ENCODE results near the gene INAFM1. TPM values are rescaled to one million over a fixed set of nuclear protein-coding genes. Genes with fewer than 3 reads are reported as not detected.

The INAFM1 gene
- total RNA-seq, 2 experiments from 2014 or later: 18.7 to 19.9 TPM

DNA sequence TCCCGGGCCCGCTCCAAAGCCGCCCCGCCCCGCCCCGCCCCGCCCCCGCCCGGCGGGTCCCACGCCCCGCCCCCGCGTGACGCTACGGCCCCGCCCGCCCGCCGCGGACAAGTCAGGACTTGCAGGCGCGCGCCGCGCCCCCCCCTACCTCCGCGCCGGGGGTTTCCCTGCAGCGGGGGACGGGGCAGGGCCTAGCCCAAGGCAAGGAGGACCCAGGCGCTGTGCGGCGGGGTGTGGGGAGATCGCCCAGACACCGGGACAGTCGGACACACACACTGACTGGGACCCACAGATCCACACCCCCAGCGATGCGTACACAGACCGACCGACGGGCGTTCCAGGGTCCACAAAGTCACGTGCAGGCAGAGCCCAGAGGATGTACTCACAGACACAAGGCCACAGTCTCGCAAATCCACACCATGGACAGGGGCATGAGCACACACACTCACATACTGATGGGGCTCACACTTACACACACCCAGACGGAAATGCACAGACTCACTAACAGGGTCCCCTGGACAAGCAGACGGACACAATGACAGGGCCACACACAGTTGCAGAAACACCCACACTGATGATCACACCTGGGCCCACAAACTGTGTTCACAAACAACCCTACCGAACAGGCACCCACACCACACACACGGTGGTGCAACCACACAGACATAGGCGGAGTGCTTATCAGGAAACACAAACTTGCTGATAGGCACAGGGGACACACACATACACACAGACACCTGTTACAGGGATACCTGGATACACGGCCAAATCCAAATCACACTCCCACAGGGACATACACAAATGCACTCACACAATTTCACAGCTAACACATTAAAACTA lies 43.2 kb upstream of the INAFM1 start:
- peaks cover 22% of the 10 kb centered on the region for H3K4me1 Mint-ChIP-seq (ENCODE audit: low read depth)
- DNase-seq: peak; percentile 95
- CTCF ChIA-PET: interaction anchor here (1.2 to 2.3 kb wide), 4 partner anchors 13 to 73 kb away, joined by 3 to 17 read pairs (median 10); no protein-coding TSS in a partner anchor
- peak overlapping the region; percentile 77 for H3K4me3 Mint-ChIP-seq
- H3K36me3 Mint-ChIP-seq (ENCODE audit: low read depth): peaks cover 11% of the 10 kb centered on the region
- peak overlapping the region; percentile 87 for H3K27ac Mint-ChIP-seq
- H3K9me3 Mint-ChIP-seq: no peaks in the 10 kb centered on the region
- intact Hi-C loops (cut with micrococcal nuclease): loop anchor here (1.0 kb wide), 3 partner anchors 10 to 45 kb away; partner anchors contain the start of gene CCDC9
- no peaks in the 10 kb centered on the region for H3K27me3 Mint-ChIP-seq (ENCODE audit: low read depth)

DNA sequence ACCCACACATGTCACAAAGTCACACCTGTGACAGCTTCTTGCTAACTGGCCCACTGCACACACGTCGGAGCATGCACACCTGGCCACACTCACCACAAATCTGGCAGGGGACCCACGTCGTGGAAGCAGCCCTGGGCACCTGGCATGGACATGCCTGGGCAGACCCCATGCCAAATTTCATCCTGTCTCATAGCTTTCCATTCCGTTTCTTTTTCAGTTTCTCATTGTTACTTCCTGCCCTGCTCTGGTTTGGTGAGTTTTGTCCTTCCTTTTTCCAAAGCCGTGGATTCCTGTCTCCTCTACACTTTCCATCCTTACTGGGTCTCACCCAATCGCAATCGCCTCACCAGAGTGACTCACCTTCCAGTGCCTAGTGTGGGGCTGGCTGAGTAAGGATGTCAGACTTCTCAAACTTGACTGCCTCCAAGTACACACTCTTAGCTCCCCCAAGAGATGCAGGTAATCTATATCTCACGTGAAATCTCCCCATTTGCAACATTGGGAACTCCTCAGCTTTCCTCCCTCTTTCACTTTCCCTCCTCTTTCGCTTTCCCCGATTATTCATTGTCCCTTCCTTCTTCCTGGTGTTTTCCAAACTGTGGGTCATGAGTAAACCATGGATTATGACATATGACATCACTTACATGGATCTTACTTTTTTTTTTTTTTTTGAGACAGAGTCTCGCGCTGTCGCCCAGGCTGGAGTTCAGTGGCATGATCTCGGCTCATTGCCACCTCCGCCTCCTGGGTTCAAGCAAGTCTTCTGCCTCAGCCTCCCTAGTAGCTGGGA lies 42.1 kb upstream of the INAFM1 start:
- DNase-seq: peak; percentile 82
- CTCF ChIA-PET: interaction anchor here (1.2 to 2.3 kb wide), 4 partner anchors 12 to 74 kb away, joined by 3 to 17 read pairs (median 10); no protein-coding TSS in a partner anchor
- H3K27me3 Mint-ChIP-seq (ENCODE audit: low read depth): no peaks in the 10 kb centered on the region
- H3K27ac Mint-ChIP-seq: peak overlapping the region; percentile 87
- no peaks in the 10 kb centered on the region for H3K9me3 Mint-ChIP-seq
- intact Hi-C loops (cut with micrococcal nuclease): loop anchor here (1.0 kb wide), 2 partner anchors 9 to 24 kb away; partner anchors contain the start of gene CCDC9
- peaks cover 6% of the 10 kb centered on the region for H3K36me3 Mint-ChIP-seq (ENCODE audit: low read depth)
- H3K4me1 Mint-ChIP-seq (ENCODE audit: low read depth): peaks cover 18% of the 10 kb centered on the region
- peak overlapping the region; percentile 77 for H3K4me3 Mint-ChIP-seq

DNA sequence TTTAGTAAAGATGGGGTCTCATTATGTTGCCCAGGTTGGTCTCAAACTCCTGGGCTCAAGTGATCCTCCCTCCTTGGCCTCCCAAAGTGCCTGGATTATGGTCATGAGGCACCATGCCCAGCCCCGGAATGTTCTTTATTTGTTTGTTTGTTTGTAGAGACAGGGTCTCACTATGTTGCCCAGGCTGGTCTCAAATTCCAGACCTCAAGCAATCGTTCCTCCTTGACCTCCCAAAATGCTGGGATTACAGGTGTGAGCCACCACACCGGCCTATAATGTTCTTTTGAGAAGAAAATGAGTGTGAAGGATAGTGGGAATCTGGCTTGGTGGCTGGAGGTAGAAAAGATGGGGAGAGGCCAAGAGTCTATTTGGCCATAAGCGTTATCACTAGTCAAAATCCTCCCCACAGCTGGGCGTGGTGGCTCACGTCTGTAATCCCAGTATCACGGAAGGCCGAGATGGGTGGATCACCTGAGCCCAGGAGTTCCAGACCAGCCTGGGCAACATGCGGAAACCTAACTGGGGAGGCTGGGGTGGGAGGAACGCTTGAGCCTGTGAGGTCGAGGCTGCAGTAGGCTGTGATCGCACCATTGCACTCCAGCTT lies 38.5 kb upstream of the INAFM1 start:
- CTCF ChIA-PET: interaction anchor here (0.9 to 1.0 kb wide), 2 partner anchors 8 to 49 kb away, joined by 3 to 4 read pairs; no protein-coding TSS in a partner anchor
- Mint-ChIP-seq H3K27me3 (ENCODE audit: low read depth) (no peaks in the 10 kb centered on the region), H3K9me3 (no peaks in the 10 kb centered on the region), H3K4me1 (ENCODE audit: low read depth) (peaks cover 33% of the 10 kb centered on the region), H3K4me3 (no peak overlapping the region), H3K27ac (peak overlapping the region; percentile 30), H3K36me3 (ENCODE audit: low read depth) (peaks cover 6% of the 10 kb centered on the region)
- no peak for DNase-seq
- intact Hi-C loops (cut with micrococcal nuclease): no loop called here

DNA sequence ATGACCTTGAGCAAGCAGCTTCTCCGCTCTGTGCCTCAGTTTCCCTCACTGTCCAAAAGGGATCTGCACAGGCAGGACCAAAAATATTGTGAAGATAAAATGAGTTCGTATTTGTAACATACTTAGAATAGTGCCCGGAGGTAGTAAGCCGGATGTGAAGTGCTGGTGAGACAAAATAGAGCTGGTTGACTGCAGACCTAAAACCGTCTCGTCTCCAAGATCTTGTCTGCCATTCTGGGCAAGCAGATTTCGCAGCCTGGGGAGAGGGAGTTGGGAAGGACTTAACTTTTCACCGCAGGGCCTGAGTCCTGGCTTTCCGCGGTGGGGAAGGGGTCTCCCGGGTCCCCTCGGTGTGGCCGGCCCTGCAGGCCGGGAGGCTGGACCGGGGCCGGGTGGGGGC lies 35.5 kb upstream of the INAFM1 start:
- no peak for DNase-seq
- H3K27ac Mint-ChIP-seq: no peak overlapping the region
- H3K36me3 Mint-ChIP-seq (ENCODE audit: low read depth): peaks cover 4% of the 10 kb centered on the region
- H3K4me1 Mint-ChIP-seq (ENCODE audit: low read depth): peaks cover 25% of the 10 kb centered on the region
- intact Hi-C loops (cut with micrococcal nuclease): no loop called here
- H3K9me3 Mint-ChIP-seq: no peaks in the 10 kb centered on the region
- peak overlapping the region; percentile 33 for H3K4me3 Mint-ChIP-seq
- CTCF ChIA-PET: interaction anchor here (0.6 to 1.0 kb wide), 3 partner anchors 27 to 110 kb away, joined by 3 to 4 read pairs (median 4); partner anchors contain the start of gene DHX34
- no peaks in the 10 kb centered on the region for H3K27me3 Mint-ChIP-seq (ENCODE audit: low read depth)

DNA sequence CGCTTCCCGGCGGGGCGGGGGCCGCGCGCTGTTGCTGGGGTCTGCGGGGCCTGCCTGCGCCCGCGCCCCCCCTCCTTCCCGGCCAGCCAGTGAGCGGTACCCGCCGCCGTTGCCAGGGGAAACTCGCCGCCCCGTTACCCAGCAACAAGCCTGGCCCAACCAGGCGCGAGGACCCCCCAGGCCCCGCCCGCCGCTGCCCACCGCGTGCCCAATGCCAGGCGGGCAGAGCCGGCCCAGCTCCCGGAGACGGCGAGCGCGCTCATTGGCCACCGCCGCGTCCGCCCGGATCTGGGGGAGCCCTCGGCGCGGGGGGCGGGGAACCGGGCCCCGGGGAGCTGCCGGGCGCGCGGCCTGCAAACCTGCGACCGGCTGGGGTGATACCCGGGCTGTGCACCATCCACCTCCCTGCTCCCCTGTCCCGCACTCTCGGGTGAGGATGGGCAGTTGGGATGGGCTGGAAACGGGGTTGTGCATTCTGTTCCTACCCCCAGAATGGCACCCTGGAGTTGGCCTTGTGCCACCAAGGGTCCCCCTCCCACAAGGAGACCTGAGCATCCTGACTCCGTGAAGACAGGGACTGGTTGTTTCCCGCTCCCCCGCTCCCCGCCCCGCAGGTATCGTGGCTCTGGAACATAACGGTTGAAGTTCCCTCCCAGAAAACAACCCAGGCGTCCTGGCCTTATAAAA lies 34.9 kb upstream of the INAFM1 start:
- peaks cover 29% of the 10 kb centered on the region for H3K4me1 Mint-ChIP-seq (ENCODE audit: low read depth)
- H3K9me3 Mint-ChIP-seq: no peaks in the 10 kb centered on the region
- H3K27ac Mint-ChIP-seq: no peak overlapping the region
- H3K27me3 Mint-ChIP-seq (ENCODE audit: low read depth): no peaks in the 10 kb centered on the region
- H3K4me3 Mint-ChIP-seq: peak overlapping the region; percentile 26
- peak; percentile 59 for DNase-seq
- H3K36me3 Mint-ChIP-seq (ENCODE audit: low read depth): peaks cover 4% of the 10 kb centered on the region
- CTCF ChIA-PET: interaction anchor here (0.6 to 1.7 kb wide), 3 partner anchors 28 to 90 kb away, joined by 3 to 6 read pairs (median 4); no protein-coding TSS in a partner anchor
- intact Hi-C loops (cut with micrococcal nuclease): no loop called here

DNA sequence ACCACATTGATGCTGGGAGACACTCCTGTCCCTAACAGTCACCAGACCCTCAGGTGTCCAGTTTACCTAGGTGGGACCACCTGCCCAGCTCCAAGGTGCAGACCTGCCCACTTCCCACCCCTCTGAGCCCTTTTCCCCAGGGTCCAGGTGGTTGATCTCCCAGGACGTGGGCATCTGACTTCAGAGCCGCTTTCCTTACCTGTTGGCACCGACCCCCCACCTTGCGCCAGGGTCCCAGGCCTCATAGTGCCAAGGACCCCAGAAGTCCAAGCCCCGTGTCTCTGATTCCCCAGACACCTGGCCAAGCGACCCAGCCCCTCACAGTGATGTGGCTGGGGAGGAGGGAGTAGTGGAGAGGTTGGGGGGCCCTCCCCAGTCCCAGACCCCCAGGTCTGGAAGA lies 34.1 kb upstream of the INAFM1 start:
- intact Hi-C loops (cut with micrococcal nuclease): no loop called here
- no peaks in the 10 kb centered on the region for H3K27me3 Mint-ChIP-seq (ENCODE audit: low read depth)
- CTCF ChIA-PET: interaction anchor here (1.7 kb wide), 1 partner anchor 30 kb away, joined by 6 read pairs; no protein-coding TSS in a partner anchor
- H3K4me1 Mint-ChIP-seq (ENCODE audit: low read depth): peaks cover 34% of the 10 kb centered on the region
- H3K9me3 Mint-ChIP-seq: no peaks in the 10 kb centered on the region
- no peak for DNase-seq
- no peak overlapping the region for H3K4me3 Mint-ChIP-seq
- H3K27ac Mint-ChIP-seq: no peak overlapping the region
- H3K36me3 Mint-ChIP-seq (ENCODE audit: low read depth): peaks cover 4% of the 10 kb centered on the region

DNA sequence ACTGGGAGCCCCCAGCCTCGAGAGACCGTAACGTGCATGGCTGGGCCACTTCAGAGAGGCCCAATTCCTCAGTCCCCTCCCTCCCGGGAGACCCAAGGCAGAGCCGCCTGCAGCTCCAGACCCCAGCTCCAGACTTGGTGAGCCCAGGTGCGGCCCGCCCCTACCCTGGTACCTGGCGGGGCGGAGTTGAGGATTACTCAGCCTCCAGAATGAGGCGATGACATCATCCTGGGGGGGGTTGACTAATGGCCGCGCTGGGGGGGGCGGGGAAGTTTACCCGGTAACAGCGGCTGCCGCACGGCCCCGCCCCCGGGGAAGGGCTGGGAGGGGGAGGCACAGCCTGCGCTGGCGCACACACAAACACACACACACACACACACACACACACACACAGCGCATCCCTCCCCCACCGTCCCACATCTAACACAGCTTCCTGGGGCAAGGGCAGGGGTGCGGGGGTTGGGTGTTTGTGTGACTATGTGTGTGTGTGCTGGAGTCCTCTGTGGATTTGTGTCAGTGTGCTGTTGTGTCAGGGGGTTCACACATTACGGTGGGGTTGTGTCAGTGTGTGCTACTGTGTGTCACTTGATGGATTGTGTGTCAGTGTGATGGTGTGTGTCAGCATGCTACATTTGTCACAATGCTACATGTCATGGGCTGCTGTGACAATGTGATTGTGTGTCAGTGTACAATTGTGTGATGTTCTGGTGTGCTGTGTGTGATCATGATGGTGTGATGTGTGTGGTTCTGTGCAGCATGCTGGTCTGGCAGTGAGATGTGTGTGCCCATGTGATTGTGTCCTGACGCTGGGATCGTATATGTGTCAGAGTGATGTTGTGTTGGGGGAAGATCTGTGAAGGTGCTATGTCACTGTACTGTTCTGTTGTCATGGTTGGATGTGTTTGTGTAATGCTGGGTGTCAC lies 33.4 kb upstream of the INAFM1 start:
- Mint-ChIP-seq H3K36me3 (ENCODE audit: low read depth) (peaks cover 4% of the 10 kb centered on the region), H3K4me1 (ENCODE audit: low read depth) (peaks cover 34% of the 10 kb centered on the region), H3K9me3 (no peaks in the 10 kb centered on the region), H3K27me3 (ENCODE audit: low read depth) (no peaks in the 10 kb centered on the region), H3K4me3 (no peak overlapping the region), H3K27ac (no peak overlapping the region)
- CTCF ChIA-PET: interaction anchor here (0.6 to 1.7 kb wide), 2 partner anchors 31 to 55 kb away, joined by 3 to 6 read pairs; no protein-coding TSS in a partner anchor
- peak; percentile 95 for DNase-seq
- intact Hi-C loops (cut with micrococcal nuclease): loop anchor here (1.0 kb wide), 1 partner anchor 9 kb away; no protein-coding TSS in a partner anchor

DNA sequence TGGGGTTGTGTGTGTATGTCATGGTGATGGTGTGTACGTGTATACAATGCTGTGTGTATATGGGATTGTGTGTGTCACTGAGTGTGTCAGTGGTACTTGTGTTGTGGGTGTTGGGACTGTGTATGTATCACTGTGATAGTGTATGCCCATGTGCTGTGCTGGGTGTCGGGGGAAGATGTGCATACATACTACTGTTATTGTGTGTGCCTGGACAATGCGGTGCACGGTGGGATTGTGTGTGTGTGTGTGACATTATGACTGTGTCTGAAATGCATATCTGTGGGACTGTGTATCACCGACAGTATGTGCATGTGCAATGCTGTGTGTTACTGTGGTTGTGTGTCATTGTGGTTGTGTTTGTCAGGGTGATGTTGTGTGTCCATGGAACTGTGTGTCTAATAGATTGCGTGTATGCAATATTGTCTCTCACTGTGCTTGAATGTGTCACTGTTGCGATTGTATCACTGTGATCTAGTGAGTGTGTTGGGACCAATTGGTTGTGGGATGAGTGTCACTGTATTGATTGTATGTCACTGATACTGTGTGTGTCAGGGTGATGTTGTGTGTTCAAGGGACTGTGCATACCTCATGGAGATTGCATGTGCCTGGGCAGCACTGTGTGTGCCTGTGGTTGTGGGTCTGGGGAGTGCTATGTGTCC lies 32.6 kb upstream of the INAFM1 start:
- CTCF ChIA-PET: interaction anchor here (0.6 kb wide), 1 partner anchor 55 kb away, joined by 3 read pairs; no protein-coding TSS in a partner anchor
- H3K36me3 Mint-ChIP-seq (ENCODE audit: low read depth): peaks cover 4% of the 10 kb centered on the region
- peaks cover 34% of the 10 kb centered on the region for H3K4me1 Mint-ChIP-seq (ENCODE audit: low read depth)
- no peak overlapping the region for H3K27ac Mint-ChIP-seq
- no peaks in the 10 kb centered on the region for H3K27me3 Mint-ChIP-seq (ENCODE audit: low read depth)
- H3K4me3 Mint-ChIP-seq: no peak overlapping the region
- DNase-seq: no peak
- H3K9me3 Mint-ChIP-seq: no peaks in the 10 kb centered on the region
- intact Hi-C loops (cut with micrococcal nuclease): loop anchor here (1.0 kb wide), 1 partner anchor 10 kb away; no protein-coding TSS in a partner anchor

DNA sequence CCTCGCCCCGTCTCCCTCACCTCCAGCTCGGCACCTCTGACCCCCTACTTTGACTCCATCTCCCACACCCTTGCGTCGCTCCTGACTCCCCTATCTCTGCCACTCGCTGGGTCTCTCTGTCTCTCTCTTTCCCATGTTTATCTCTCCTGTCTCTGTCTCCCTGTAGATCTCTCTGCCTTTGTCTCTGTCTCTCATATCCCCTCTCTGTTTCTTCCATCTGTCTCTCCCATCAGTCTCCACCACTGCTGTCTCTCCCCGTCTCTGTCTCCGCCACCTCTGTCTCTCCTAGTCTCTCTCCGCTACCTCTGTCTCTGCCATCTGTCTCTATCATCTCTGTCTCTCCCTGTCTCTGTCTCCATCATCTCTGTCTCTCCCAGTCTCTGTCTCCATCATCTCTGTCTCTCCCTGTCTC lies 31.3 kb upstream of the INAFM1 start:
- H3K4me1 Mint-ChIP-seq (ENCODE audit: low read depth): peaks cover 37% of the 10 kb centered on the region
- H3K27ac Mint-ChIP-seq: peak overlapping the region; percentile 97
- CTCF ChIA-PET: interaction anchor here (1.0 to 6.2 kb wide), 10 partner anchors 17 to 230 kb away, joined by 3 to 189 read pairs (median 30); partner anchors contain the start of genes SAE1 and ZC3H4
- no peaks in the 10 kb centered on the region for H3K27me3 Mint-ChIP-seq (ENCODE audit: low read depth)
- peak overlapping the region; percentile 97 for H3K4me3 Mint-ChIP-seq
- H3K9me3 Mint-ChIP-seq: no peaks in the 10 kb centered on the region
- peaks cover 4% of the 10 kb centered on the region for H3K36me3 Mint-ChIP-seq (ENCODE audit: low read depth)
- DNase-seq: no peak
- intact Hi-C loops (cut with micrococcal nuclease): no loop called here

Data from activated naive CD4-positive, alpha-beta T cell treated with anti-CD3 and anti-CD28 coated beads for 36 hours (primary cell).